ENCODE data around the gene LRRC4B.

The LRRC4B gene

DNA sequence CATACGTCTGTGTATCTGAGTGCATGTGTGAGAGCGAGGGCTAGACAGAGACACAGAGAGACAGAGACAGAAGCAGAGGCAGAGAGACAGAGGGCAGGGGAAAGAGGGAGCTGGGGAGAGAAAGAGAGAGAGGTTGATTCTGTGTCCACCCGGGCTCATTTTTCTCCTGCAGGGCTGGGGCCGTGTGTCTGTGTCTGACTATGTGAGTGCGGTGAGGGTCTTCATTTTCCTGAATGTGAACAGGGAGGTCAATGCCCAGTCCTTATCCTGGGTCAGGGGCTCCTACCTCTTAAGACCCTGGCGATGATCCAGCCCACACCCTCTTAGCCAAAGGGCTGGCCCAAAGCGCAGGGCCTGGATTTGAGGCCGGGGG is 17.7 kb downstream of the LRRC4B start:
- no peak overlapping the region for H3K4me3 ChIP-seq
- peak overlapping the region in 2 of 11 experiments; percentile 12 to 24; a peak in 4 of 22 replicates for H3K4me2 ChIP-seq
- no peak overlapping the region for H3K27ac ChIP-seq
- H3K9ac ChIP-seq, result no peak overlapping the region
- H3K4me1 ChIP-seq, result peaks cover 19 to 64% (median 46%) of the 10 kb centered on the region in 10 experiments
- no peaks in the 10 kb centered on the region; a peak in 1 of 22 replicates for H4K20me1 ChIP-seq
- H3K36me3 ChIP-seq, result no peaks in the 10 kb centered on the region
- no peaks in the 10 kb centered on the region for H3K9me3 ChIP-seq (replicated peaks in 1 of 11)
- peaks cover 23 to 53% (median 43%) of the 10 kb centered on the region in 11 experiments; a peak in 21 of 22 replicates for H3K27me3 ChIP-seq
- no peak for TF ChIP-seq Cebpa-rat (IDR thresholded peaks at IDR 0.05)

- Histone ChIP-seq H3K4me2 (peak overlapping the region in 3 of 11 experiments; percentile 5 to 24 (median 12); a peak in 5 of 22 replicates), H3K9me3 (replicated peaks in 1 of 11) (no peaks in the 10 kb centered on the region), H3K4me1 (peaks cover 19 to 68% (median 51%) of the 10 kb centered on the region in 10 experiments), H4K20me1 (no peaks in the 10 kb centered on the region; a peak in 1 of 22 replicates), H3K4me3 (no peak overlapping the region), H3K27ac (no peak overlapping the region), H3K9ac (no peak overlapping the region), H3K36me3 (no peaks in the 10 kb centered on the region), H3K27me3 (peaks cover 23 to 53% (median 43%) of the 10 kb centered on the region in 11 experiments; a peak in 21 of 22 replicates)
- no peak for TF ChIP-seq Cebpa-rat (IDR thresholded peaks at IDR 0.05)
Observed at GRCh38 chr19:50549927-50550593, 18.2 kb downstream of the LRRC4B start.

DNA sequence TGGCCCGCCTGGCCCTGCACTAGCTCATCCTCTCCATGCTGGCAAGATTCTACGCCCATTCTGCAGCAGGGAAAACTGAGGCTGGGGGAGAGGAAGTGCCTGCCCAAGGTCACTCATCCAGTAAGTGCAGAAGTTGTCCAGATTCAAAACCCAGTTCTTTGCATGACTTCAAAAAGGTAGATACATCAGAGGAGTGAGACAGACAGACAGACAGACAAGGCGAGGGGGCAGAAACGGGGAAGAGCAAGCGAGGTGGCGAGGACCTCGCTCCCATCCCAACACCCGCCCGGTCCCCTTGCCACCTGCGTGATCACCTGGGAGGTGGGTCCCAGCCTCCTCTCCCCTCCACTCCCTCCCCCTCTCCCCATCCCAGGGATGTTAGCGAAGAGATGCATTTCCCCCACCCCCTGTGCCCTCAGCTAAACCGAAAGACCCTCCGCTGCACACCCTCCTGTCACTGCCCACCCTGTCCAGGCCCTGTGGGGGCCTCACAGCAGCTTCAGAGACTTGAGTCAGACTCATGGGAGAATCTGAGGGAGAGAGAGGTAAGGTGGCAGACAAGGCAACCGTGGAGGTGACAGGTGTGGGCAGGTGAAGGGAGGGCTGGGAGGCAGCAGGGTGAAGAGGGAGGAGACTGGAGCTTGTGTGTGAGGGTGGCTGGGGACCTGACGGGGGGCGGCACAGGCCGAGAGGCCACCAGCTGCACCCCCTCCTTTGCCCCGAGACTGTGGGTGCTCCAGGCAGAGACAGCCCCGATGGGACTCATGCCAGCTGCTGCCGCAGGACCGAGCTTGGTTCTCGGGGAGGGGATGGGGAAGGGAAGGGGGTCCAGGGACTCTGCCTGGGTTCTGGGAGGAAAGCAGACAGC is 18.9 kb downstream of the LRRC4B start:
- no peak for TF ChIP-seq Cebpa-rat (IDR thresholded peaks at IDR 0.05)
- no peak overlapping the region for H3K9ac ChIP-seq
- no peaks in the 10 kb centered on the region for H3K9me3 ChIP-seq (replicated peaks in 1 of 11)
- no peak overlapping the region for H3K27ac ChIP-seq
- peak overlapping the region in 7 of 11 experiments; percentile 83 to 93 (median 88); a peak in 11 of 22 replicates for H3K4me2 ChIP-seq
- H3K4me1 ChIP-seq, result peaks cover 19 to 74% (median 55%) of the 10 kb centered on the region in 10 experiments
- peaks cover 23 to 53% (median 40%) of the 10 kb centered on the region in 11 experiments; a peak in 21 of 22 replicates for H3K27me3 ChIP-seq
- H3K36me3 ChIP-seq, result no peaks in the 10 kb centered on the region
- H4K20me1 ChIP-seq, result no peaks in the 10 kb centered on the region; a peak in 1 of 22 replicates
- H3K4me3 ChIP-seq, result no peak overlapping the region

GRCh38 chr19:50548191-50549058 is 19.8 kb downstream of the LRRC4B start:
- H3K4me1 ChIP-seq, result peaks cover 19 to 78% (median 59%) of the 10 kb centered on the region in 10 experiments
- no peaks in the 10 kb centered on the region for H3K9me3 ChIP-seq (replicated peaks in 1 of 11)
- no peaks in the 10 kb centered on the region; a peak in 1 of 22 replicates for H4K20me1 ChIP-seq
- no peak overlapping the region for H3K4me3 ChIP-seq
- no peaks in the 10 kb centered on the region for H3K36me3 ChIP-seq
- H3K27ac ChIP-seq, result no peak overlapping the region
- peak overlapping the region; percentile 28 to 93 (median 84); a peak in 20 of 22 replicates for H3K4me2 ChIP-seq
- no peak for TF ChIP-seq Cebpa-rat (IDR thresholded peaks at IDR 0.05)
- H3K27me3 ChIP-seq, result peaks cover 23 to 53% (median 40%) of the 10 kb centered on the region in 11 experiments; a peak in 21 of 22 replicates
- H3K9ac ChIP-seq, result peak overlapping the region in 5 of 11 experiments; percentile 9 to 70 (median 46); a peak in 5 of 22 replicates

DNA sequence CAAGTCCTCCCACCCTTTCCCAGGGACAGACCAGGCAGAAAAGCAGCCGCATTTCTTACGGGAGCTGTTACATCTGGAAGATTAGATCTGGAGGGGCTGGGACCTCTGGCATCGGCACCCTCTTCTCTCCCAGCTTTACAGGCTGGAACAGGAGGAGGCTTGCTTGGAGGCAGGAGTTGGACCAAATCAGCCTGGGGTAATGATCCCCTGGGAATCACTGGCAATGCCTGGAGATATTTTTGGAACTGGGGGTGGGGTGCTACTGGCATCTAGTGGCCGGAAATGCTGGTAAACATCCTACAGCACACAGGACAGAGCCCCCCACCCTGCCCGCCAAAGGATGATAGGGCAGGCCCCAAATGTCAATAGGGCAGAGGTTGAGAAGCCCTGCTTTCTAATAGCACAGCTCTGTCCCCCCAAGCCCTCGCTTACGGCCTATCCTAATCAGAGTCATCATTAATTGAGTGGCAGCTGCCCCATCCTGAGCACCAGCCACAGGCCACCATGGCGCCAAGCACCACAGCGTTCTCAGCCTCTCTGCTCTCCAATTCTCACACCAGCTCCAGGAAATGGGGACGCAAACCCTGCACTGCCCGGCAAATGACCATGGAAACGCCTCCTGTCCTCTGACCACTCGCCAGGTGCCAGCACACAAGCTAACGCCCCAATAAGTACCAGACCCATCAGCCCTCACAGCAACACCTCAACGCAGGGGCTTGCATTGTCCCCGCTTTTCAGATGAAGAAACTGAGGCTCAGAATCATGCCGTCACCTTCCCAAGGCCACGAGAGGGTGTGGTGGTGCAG is 20.6 kb downstream of the LRRC4B start:
- Histone ChIP-seq H3K4me1 (peaks cover 21 to 86% (median 67%) of the 10 kb centered on the region in 10 experiments), H3K27ac (peak overlapping the region in 4 of 11 experiments; percentile 3 to 35 (median 31); a peak in 4 of 22 replicates), H3K27me3 (peaks cover 23 to 44% (median 34%) of the 10 kb centered on the region in 11 experiments; a peak in 21 of 22 replicates), H3K4me2 (peak overlapping the region; percentile 28 to 93 (median 84)), H3K9ac (peak overlapping the region in 9 of 11 experiments; percentile 8 to 70 (median 25); a peak in 11 of 22 replicates), H4K20me1 (no peaks in the 10 kb centered on the region; a peak in 1 of 22 replicates), H3K9me3 (replicated peaks in 1 of 11) (no peaks in the 10 kb centered on the region), H3K4me3 (0 out of 20 replicates have a peak overlapping the region, but pooled peaks of 1 of the 10 experiments have one; percentile 14), H3K36me3 (no peaks in the 10 kb centered on the region)
- no peak for TF ChIP-seq Cebpa-rat (IDR thresholded peaks at IDR 0.05)

DNA sequence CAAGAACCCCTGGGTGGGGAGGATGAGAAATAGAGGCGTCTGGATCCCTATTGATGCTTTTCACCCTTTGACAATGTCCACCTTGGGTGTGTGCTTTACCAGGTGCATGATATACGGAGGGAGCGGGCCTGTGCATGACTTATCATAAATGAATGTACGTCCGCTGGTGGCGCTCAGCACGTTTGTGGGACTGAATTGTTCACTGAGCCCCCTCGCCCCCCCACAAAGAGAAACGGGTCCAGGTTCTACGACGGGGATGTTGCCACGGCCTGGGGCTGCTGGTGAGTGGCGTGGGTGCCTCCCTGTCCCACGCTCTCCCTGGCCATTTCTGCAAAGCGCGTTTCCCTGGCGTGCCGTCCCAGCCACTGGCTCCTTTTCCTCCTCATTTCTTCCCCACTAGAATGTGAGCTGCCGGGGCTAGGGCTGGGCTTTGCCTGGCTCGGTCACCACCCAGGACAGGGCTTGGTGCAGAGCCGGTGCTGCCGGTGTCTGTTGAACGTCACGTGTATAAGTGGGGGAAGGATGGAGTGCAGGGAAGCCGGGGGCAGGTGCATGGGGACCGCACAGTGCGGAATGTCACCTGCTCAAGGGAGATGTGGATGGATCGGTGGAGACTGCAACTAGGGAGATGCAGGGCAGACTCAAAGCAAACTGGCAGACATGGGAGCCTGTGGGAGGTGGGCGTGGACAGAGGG is 21.6 kb downstream of the LRRC4B start:
- Histone ChIP-seq H3K9ac (peak overlapping the region in 6 of 11 experiments; percentile 12 to 70 (median 46); a peak in 8 of 22 replicates), H3K27ac (peak overlapping the region in 4 of 11 experiments; percentile 3 to 35 (median 31); a peak in 4 of 22 replicates), H3K36me3 (no peaks in the 10 kb centered on the region), H4K20me1 (no peaks in the 10 kb centered on the region; a peak in 1 of 22 replicates), H3K4me3 (no peak overlapping the region), H3K27me3 (peaks cover 18 to 35% (median 25%) of the 10 kb centered on the region in 11 experiments; a peak in 21 of 22 replicates), H3K4me2 (peak overlapping the region in 10 of 11 experiments; percentile 42 to 93 (median 85); a peak in 19 of 22 replicates), H3K9me3 (replicated peaks in 1 of 11) (no peaks in the 10 kb centered on the region), H3K4me1 (peaks cover 15 to 88% (median 72%) of the 10 kb centered on the region in 10 experiments)
- TF ChIP-seq Cebpa-rat (IDR thresholded peaks at IDR 0.05), result no peak

DNA sequence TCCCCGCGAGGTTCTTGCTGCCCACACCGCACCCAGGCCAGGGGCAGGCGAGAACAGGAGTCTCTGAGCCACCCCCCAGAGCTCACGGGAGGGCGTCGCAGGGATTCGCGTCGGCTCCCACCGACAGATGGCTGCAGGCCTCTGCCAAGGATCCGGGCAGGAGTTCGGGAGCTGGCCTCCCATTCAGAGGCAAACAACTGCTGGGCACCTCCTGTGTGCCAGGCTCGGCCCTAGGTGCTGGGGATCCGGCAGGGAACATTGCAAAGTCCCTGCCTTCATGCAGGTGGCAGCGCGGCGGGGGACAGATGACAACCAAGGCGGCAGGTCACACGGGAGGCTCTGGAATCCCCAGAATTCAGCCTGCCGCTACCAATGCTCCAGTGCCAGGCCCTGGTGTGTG is 25.3 kb downstream of the LRRC4B start:
- Histone ChIP-seq H3K4me1 (peaks cover 9 to 63% (median 60%) of the 10 kb centered on the region in 10 experiments), H3K36me3 (no peaks in the 10 kb centered on the region), H4K20me1 (no peaks in the 10 kb centered on the region), H3K4me3 (no peak overlapping the region), H3K9me3 (replicated peaks in 1 of 11) (no peaks in the 10 kb centered on the region), H3K9ac (peak overlapping the region in 2 of 11 experiments; percentile 14 to 29; a peak in 3 of 22 replicates), H3K27ac (peak overlapping the region in 2 of 11 experiments; percentile 2 to 17; a peak in 1 of 22 replicates), H3K4me2 (peak overlapping the region in 9 of 11 experiments; percentile 13 to 88 (median 72); a peak in 15 of 22 replicates), H3K27me3 (0 out of 22 replicates have a peak, but pooled peaks cover 0 to 6% (median 0%) of the 10 kb centered on the region in 11 experiments)
- TF ChIP-seq Cebpa-rat (IDR thresholded peaks at IDR 0.05), result no peak
